Activated CD8-positive, alpha-beta memory T cell treated with anti-CD3 and anti-CD28 coated beads, Interleukin-2, amount 50 U/mL, for 24 hours (primary cell): ENCODE measurements around the gene KMT2D.
"Not testable (repeated sequence)": the region's sequence is repeated elsewhere in the genome, so short reads cannot be mapped to it uniquely, and the experiment has no call there.

Source experiments
- DNase-seq: peaks from one replicate; pipeline ENCODE4 v3.0.0-alpha.2; 2020; ENCODE audit errors: extremely low read depth

The KMT2D gene

DNA sequence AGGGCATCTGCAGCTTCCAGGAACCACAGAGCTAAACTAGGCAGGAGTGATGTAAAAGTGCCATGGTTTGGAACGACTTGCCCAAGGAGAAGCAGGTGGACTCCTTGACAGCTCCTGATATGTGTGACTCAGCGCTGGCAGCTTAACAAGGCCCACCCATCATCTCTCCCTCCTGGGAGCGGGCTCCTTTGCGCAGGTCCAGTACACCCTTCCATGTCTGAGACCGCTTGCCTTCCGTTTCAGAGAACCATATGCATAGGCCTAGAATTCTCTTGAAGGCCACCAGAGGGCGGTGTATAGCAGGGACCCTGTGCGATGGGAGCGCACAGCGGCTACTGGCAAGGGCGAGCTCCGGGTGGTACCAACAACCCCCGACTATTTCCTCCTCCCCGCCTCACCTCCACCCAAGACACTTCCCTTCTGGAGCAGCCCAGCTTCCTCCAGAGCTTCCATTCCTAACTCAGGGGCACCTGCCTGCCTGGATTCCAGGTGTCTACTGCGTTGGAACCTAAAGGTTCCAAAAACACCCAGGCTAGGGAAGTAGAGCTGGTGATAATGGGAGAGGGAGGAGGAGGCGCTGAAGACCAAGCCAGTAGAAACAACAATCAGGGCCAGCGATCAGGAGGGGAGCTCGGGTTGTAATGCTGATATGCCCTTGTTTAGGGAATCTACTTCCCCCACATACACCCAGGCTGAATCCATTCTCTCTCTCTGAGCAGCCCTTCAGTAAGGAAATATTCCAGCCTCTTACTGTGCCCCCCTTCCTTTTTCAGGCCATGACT lies 27.7 kb upstream of the KMT2D start:
- no peak for DNase-seq

DNA sequence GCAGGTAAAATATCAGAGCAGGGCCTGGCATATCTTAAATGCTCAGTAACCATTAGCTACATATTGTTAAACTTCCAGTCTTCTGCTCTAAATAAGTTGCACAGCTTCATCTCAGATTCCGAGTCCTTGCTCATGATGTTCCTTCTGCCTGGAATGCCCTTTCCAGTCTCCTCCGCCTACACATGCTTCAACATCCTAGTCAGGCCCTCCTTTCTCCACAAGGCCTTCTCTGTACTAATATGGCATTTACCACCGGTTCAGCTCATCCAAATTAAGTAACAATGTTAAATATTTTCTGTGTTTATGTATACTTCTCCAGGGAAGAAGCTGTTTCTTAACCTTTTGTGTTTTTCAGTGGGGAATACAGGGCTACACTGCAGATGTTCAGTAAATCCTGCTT lies 25.5 kb upstream of the KMT2D start:
- DNase-seq: no peak

DNA sequence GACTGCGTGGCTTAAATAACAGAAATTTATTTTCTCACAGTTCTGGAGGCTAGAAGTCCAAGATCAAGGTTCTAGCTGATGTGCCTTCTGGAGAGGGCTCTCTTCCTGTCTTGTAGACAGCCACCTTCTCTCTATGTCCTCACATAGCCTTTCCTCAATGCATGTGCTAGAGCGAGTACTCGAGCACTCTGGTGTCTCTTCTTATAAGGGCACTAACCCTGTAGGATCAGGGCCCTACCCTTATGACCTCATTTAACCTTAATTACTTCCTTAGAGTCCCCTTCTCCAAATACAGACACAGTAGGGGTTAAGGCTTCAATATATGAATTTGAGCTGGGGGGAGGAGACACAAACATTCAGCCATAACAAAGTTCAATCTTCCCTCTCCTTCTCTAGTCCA lies 23.8 kb upstream of the KMT2D start:
- no peak for DNase-seq

DNA sequence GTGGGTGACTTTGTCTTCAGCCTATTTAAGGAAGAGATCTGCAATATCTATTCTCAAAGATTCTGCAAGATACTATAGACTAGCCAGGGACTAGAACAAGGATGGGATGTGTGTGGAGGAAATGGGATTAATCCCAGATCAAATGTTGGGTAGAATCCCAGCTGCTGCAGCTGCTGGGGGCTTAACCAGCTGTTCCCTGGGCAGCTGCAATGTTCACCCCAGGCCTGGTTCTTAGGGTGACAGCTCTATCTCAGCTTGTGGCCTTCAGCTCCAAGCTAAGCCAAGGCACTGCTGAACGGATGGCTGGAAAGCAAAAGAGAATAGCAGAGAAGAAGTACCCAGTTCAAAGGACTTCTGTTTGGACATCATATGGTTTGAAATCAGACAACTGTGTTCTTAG lies 19.2 kb upstream of the KMT2D start:
- no peak for DNase-seq

DNA sequence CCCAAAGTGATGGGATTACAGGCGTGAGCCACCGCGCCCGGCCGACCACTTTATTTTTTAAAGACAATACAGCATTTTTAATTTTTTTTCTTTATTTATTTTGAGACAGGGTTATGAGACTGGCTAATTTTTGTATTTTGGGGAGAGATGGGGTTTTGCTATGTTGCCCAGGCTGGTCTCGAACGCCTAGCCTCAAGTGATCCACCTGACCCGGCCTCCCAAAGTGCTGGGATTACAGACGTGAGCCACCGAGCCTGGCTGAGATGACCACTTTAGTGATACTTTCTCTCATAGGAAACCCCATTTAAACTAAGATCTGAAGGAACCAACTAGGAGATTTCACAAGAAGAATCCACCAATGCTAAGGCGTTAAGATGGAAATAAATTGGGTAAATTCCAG lies 10.4 kb upstream of the KMT2D start:
- no peak for DNase-seq

DNA sequence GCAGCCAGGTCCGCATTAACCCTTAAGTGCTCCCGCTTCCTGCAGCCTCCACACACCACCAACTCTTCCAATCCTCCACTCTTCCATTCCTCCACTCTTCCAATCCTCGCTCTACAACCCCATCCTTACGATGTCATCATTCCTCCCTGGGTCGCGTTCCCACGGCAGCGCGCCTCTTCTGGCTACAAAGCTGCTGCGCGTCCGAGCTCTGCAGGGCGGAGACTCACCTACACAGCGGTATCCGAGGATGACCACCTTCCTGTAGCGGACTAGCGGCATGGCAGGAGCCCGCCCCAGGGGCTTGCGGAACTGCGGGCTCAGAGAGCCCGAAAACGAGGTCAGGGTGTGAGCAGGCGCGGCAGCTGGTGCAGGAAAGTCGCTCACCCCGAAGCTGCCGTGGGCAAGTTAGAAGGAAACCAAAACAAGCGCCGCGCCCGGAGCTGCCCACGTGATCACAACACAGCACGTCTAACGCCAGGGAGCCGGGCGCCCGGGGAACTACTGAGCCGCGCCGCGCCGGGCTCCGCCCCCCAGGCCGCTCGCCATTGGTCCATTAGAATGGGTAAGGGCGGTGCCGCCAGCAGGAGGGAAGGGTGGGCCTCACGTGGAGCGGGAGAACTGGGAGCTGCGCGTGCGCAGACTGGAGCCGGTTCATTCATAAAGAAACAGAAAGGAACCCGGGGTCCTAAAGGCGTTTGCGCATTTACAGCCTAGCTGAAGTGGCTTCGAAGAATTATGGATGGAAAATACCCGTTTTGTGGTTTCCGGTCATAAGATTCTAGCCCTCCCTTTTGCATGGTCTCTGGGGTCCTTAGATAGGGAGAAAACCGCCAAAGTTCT lies 9.1 kb upstream of the KMT2D start, which contains the start of gene RHEBL1:
Gene RHEBL1, minus strand, starts transcription at position 473 of the 840 bp plus-strand sequence. Its CDS starts 194 bp downstream, at position 279.
- peak; percentile 96 for DNase-seq

DNA sequence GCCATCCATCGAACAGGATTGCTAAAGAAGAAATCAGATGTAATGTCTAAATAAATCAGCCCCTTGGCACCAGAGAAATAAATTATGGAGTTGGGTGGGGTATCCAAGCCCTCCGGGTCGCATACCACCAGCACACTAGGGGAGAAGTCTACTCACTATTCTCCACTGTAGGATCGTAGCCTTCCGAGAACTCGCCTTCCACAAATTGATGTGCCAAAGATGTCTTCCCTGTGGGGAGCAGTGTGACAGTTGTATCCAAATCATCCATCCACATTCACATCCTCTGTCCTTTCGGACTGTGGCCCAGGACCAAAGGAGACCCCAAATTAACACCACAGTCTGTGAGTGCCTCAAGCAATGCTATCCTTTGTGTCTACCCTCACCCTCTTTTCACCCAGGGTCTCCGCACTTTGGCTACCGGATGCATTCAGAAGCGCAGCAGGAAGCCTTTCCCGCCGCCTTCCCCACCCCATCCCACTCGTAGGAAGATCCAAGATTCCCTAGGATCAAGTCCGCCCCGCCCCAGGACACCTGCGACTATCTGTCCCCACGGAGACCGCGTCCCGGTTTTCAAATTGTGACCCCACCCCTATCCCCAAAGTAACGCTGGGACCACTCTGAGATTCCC lies 8.4 kb upstream of the KMT2D start:
- DNase-seq: no peak

DNA sequence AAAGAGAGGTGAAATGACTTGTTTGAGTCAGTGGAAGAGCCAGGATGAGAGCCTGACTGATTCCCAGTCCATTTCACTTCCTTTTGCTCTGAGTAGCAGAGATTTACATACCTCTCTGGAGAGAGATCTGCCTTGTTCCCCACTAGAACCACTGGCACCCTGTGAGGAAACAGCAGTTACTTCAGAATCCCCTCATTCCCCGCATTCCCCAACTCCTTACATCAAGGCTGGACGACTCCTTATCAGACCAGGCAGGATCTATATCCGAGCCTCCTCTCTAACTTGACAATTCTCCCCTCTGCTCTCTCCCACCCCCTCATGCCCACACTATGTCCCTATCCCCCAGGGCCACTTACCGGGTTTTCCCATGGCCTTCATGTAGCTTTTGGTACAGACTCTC lies 5.5 kb upstream of the KMT2D start:
- no peak for DNase-seq

DNA sequence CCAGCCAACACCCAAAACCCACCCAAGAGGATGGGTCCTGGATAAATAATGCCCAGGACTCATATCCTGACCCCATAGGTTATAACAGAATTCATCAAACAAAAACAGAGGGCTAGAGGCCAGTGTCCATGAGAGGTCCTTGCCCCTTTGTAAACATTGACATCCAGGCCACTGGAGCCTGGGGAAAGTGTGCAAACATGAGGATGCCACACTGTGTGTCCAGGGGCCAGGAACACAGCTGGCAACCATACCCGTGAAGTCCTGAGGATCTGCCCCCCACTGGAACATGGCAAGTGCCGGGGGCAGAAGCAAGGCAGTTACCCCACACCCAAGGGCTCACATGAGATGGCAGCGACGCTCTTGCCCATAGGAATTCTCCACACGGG lies 4.2 kb upstream of the KMT2D start:
- no peak for DNase-seq

DNA sequence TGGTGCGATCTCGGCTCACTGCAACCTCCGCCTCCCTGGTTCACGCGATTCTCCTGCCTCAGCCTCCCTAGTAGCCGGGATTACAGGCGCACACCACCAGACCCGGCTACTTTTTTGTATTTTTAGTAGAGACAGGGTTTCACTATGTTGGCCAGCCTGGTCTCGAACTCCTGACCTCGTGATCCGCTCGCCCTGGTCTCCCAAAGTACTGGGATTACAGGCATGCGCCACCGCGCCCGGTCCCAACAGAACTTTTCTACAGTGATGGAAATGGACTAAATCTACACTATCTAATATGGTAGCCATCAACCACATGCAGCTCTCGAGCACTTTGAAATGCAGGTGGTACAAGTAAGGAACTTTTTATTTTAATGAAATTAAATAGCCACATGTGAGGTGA lies 1.3 kb upstream of the KMT2D start:
- DNase-seq: not testable (repeated sequence)

DNA sequence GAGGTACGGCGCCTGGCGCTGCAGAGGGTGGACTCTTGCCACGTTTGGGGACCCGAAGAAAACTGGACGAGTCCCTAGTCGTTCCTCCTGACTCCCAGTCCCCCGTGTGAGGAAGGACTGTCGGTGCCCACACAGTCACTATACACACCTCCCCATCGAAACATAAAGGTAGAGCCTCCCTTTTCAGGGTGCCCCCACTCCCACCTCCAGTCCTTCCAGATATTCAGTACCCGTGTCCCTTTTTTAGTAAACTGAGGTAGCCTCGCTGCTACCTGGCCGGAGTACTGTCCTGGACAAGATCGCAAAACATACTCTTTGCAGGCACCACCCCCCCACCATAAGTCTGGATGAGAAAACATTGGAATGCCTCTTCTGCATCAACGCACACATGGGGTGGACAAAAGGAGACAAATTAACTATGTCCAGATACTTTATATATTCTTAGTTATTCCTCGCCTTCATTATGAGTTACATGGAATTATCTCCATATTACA lies 610 bp upstream of the KMT2D start:
- DNase-seq: no peak

DNA sequence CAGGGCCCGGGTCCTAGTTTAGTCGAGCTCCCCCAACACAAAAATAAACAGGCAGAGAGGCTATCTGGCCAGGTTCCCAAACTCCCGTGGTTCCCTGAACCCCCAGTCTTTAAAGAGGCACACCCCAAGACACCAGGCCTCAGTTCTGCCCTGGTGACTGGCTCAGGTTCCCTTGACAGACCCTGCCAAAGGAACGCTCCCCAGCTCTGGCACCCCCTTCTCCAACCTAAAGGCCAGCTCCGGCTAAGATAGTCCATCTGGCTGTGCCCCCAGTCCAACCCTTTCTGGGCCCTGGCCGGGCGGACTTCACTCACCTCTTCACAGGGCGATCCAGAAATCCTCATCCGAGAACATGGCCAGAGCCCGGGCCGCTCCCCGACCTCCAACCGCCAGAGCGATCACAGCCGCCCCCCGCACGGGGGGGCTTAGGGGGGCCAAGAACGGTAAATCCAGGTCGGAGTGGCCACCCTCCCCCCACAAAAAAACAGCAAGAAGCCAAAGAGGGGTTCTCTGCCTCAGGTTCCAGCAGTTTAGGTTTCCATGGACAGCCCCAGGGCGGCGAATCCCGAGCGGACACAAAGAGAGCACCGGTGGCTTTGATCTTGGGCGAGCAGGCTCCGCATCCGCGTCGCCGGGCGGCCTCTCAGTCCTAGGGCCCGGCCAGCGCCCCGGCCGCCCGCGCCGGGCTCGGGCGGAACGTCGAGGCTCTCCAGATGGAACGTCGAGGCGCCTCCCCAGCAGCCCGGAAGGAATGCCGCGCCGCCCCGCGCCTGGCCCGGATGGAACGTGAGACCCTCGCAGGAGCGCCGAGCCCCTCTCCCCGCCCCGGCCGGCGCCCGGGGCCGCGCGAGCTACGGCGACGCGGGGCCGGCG lies 1.1 kb downstream of the KMT2D start:
- DNase-seq: no peak

DNA sequence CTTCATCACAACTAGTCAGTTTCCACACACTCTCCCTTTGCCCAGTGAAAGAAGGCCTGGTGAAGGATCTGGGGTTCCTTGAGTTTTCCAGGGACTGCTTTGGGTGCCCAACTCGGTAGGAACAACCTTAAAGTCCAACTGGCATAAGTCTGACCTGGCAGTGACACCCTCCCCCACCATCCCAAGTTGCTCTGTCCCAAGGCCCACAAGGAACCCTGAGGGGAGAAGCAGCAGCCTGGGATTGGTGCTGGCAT lies 1.6 kb downstream of the KMT2D start:
- DNase-seq: no peak

DNA sequence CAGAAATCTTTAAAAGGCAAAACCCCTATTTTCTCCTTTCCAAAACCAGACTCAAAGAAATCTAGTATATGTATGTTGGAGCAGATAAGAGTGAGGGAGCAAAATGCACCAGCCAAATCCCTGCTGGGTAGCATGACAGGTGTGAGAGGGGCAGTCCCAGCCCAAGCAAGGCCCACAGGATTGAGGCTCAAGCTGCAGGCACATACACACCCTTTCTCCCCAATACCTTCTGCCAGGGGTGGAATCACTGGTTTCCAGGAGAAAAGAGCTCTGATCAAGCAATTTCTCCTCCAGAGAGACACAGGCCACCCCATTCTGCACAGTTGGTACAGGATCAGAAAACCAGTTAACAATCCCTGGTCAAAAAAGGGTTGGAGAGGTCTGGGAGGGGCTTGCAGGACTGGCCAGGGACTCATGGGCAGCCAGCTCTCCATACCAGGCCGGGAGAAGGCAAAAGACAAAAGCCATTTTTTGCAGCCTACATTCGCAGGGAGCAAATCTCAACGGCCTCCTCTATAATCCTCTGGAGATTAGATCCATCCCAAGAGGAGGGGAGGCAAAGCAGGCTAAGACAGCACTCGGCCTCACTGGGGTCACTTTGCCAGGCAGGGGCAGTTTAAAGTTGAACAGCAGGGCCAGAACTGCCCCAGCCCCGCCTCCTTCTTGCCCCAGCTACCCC lies 2.1 kb downstream of the KMT2D start:
- no peak for DNase-seq

DNA sequence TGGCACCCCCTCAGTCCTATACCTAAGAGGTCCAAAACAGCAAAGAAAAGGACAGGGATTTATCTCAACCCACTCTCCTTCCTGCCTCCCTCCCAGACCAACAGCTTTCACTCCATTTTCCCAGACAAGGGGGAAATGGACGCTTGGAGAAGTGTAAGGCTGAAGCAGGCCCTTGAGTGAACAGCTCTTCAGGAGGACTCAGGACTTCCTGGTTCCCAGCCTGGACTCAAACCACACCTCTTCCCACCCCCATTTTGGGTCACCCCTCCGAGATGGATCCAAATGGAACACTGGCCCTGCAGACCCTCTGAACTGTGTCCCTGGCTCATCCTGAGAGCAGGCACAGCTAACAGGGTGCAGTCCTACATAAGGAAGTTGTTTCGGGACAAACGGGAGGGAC lies 2.7 kb downstream of the KMT2D start:
- no peak for DNase-seq

DNA sequence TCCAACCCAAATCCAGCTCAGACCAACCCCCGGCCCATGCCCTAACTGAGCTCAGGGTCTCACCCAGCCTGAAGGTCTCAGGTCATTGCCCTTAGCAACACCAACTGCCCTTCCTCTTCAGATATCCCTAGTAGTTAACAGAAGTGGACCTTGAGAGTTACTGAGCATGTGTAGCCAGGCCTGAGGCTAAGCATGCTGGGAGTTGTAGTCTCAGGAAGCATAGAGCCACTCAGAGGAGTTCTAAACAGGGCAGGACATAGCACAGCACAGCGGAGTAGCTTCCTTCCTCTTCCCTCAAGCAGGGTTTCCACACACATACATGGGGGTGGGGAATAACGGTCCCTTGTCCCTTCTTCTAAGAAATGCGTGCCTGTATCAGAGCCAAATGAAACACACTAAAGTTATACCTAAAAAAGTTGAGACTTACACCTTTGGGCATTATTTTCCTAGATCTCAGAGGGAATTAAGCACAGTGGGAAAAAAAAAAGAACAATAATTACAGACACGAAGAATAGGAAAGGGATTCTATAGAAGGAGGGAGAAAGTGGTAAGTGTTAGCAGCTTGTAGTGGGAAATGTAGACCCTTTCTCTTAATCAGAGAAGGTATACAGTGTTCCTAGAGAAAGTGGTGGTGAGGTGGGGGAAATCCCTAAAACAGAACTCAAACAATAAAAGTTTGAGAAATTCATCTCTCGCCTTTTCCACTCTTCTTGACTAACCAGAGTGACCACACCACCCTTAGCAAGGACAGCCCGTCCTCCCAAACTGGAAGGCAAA lies 4.4 kb downstream of the KMT2D start:
- DNase-seq: no peak

DNA sequence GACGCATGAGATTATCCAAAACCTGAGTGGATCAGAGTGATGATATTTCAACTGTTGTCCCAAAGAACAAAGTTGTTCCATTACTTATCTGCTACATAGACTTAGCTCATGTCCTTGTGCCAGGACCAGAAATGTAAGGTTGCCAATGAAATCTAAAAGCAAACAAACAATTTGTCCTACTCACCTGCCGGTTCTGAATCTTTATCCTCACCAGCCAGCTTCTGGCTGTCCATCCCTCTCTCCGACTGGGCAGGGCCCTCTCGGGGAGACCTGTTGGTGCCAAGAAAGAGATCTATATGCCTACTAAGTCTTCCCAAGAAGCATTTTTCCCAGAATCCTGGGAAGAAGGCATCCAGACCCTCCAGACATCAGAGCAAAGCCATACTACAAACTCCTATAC lies 5.5 kb downstream of the KMT2D start:
- DNase-seq: no peak

DNA sequence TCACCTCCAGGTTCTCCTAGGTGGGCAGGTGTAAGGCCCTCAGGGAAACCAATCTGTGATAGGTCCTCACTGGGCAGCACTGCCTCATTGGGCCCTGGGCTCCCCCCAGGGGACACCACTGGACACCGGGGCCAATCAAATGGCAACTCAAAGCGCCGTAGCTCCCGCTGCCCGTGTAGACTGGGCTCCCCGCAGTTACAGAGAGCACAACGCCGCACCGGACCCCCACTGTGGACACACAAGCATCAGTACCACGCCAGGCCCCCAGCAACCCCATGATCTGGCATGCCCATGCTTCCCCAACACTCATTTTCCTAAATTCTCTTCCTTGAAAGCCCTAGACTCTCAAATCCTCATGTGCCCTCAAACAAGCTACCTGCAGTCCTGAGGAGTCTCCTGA lies 6.1 kb downstream of the KMT2D start:
- no peak for DNase-seq

DNA sequence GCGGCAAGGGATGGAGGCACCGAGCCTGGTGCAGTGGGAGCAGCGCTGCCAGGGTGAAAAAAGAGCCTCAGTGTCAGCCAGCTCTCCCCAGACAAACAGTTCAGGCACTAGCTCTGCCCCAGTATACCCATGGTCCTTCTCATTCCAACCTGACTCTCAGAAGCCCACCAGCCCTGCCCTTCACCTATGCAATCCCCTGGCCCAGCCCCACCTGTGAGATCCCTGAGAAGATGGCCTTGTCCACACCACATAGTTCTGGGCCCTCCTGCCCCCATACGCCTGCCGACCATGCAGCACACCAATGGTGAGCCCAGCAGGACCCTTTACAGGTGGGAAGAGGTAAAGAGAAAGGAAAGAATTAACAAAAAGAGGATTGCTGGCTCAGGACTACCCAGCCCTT lies 6.5 kb downstream of the KMT2D start:
- DNase-seq: no peak

DNA sequence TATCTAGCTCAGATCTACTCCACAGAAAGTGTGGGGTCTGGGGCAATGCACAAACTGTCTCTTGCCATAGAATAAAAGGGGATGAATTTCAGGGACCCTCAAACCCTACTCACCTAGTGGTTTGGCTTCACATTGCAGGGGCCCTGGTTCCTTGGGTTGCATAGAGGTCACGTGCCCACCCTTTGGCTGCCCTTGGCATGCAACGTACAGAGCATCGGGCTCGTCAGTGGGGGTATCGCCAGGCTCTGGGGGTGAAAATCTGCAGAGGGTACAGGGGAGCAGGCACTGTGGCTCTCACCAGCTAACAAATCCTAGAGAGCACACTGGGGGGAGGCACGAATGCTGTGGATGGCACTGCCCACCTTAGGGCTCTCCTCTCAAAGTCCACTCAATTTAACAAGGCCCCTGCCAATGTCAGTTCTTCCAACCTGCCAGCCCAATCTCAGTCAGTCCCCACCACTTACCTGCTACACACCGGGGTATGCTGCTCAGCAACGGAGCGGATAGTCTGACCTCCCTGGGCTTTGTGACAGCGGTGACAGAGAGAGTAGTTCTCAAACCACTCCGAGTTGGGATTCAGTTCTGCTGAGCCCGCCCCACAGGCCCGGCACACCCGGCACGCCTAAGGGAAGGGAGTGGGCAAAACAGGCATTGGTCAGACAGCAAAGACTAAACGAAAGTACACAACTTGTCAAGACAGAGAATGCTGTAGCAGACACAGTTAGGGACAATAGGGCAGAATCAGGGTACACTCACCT lies 8.0 kb downstream of the KMT2D start:
- DNase-seq: no peak
